ENCODE results near the gene IL10RB.
"Not testable (repeated sequence)": the region's sequence is repeated elsewhere in the genome, so short reads cannot be mapped to it uniquely, and the experiment has no call there.

The IL10RB gene

DNA sequence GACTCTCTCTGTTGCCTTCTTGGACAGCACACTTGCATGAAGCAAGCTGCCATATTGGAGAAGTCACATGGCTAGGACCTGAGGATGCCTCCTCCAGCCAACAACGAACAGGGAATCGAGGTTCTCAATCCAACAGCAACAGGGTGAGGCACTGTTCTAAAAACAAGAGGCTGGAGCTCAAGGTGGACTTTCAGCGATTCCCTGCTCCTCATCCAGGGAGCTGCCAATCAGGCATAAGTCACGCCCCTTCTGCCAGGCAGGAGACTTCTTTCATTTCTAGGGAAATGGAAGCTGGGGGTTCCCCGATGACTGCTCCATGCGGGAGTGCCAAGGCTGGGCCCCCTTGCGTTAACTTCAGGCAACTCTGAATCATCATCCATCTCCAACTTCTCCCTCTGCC is 35.9 kb downstream of the IL10RB start:
- DNase-seq (ENCODE audit: low spot score): no peak

DNA sequence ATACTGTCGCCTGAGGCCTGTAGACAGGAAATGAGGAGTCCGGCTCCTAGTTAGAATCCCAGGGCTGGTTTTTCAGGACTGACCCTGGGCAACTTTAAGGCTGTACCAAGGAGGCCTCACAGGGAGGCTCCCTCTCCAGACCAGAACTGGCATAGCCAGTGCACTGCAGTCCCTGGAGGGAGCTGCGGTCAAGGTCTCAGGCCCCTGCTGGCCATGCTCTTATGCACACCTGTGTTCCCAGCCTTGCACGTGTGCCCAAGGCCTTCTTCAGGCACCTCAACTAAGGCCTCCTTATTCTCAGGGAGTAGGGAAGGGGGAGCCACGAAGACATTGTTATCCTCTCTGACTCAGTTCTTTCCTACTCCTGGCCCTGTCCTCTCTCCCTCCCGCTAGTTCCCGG is 36.6 kb downstream of the IL10RB start:
- no peak for DNase-seq (ENCODE audit: low spot score)

DNA sequence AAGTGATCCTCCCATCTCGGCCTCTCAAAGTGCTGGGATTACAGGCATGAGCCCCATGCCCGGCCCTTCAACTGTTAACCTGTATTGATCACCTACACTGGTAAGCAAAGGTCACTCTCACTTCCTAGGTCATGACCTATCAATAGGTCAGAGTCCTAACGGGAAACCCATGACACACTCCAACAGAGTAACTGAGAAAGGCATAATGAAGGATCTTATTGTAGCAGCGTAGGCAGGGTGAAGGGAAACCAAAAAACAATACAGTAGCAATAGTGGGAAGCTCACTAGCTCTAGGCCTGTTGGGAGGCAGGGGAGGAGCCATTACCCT is 39.1 kb downstream of the IL10RB start:
- DNase-seq (ENCODE audit: low spot score): no peak

DNA sequence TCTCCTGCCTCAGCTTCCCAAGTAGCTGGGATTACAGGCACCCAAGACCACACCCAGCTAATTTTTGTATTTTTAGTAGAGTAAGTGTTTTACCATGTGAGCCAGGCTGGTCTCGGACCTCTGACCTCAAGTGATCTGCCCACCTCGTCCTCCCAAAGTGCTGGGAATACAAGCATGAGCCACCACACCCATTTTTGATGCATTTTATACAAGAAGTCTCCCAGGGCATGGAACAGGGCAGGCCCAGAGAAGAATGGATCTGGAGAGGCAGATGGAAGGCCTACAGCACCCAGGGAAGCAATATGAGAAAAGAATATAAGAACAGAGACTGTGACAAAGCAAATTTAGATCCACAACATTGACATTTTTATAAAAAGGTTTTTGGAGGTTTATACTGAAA is 39.8 kb downstream of the IL10RB start:
- DNase-seq (ENCODE audit: low spot score): no peak

DNA sequence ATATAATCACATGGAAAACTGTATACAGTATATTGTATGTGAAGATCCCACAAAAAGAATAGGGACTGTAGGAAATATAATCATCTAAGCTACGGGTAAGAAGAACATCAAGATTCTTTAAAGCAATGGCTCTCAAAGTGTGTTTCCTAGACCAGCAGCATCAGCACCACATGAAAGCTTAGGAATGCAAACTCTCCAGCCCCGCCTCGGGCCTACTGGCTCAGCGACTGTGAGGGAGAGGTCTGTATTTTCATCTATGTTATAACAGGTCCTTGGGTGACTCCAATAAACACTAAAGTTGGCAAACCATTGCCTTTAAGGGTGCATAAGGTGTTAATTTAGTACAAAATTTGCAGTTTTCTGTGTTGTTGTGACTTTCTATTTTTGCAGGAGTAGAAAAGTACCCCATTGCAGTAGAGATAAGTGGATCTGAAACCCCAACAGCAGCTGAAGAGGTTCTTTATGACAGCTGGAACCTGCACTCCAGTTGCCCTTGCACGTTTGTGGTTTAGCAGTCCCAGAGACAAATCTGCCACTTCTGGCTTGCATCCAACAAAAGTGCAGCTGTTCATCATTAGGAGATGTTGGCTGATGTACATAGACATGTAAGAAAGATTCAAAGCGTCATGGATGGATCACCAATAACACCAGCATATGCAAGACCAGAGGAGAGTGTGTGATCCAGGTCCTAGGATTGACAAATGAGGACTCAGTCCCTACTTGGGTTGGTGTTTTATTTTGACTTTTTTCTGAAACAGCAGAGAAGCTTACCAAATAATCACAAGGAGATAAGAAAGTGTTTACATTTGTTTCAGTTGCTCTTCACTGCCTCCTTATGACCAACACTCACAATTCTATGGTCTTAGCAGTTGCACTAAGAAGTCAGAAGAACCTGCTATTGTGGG is 42.7 kb downstream of the IL10RB start:
- DNase-seq (ENCODE audit: low spot score): no peak

DNA sequence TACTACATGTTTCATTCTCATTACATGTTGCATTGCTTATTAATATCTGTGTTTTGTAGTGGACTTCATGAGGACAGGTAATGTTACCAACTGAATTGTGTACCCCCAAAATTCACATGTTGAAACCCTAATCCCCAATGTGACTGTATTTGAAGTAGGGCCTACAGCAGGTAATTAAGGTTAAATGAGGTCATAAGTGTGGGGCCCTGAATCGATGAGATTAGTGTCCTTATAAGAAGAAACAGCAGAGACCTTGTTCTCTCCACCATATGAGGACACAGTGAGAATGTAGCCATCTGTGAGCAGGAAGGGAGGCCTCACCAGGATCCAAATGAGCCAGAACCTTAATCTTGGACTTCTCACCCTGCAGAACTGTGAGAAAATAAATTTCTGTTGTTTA is 43.6 kb downstream of the IL10RB start:
- no peak for DNase-seq (ENCODE audit: low spot score)

DNA sequence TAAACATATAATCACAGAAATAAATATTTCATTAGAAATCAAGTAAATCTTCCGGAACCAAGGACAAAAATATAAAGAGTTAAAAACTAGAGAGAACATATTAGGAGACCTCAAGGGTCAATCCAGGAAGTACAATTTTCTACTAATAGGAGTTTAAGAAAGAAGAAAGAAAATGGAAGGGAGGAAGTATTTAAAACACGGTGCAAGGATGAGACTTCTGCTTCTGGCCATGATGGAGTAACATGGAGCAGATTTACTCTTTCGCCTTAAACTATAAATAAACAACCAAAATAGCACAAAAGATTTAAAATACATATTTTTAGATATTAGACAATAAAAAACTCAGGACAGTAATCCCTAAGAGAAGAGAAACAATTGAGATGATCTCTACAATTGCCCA is 46.0 kb downstream of the IL10RB start:
- no peak for DNase-seq (ENCODE audit: low spot score)

DNA sequence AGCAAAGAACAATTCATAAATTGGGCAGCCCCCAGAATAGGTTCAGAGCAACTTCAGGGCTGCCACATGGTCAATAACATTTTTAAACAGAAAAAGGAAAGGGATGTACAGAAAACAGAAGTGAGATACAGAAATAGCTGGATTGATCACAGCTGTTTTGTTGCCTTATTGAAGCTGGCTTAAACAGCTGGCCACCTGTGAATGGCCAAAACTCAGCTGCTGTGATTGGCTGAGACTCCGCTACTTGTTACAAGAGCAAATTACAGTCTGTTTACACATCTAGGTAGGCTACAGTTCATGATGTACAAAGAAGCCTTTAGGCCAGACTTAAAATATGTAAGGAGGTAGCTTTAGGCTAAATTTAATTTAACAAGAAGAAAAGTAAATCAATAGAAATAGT is 47.0 kb downstream of the IL10RB start:
- DNase-seq (ENCODE audit: low spot score): no peak

DNA sequence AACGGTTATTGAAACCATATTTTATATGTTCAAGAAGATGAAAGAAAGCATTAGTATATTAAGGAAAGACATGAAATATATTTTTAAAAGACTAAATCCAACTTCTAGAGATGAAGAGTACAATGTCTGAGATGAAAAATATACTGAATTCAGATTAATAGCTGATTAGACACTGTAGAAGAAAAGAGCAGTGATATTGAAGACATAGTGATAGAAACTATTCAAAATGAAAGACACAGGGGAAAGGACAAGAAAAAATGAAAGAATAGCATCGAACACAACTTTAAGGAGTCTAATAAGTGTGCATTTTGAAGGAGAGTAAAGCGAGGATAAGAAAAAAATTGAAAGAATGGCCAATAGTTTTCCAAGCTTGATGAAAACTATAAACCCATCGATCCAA is 47.4 kb downstream of the IL10RB start:
- no peak for DNase-seq (ENCODE audit: low spot score)

DNA sequence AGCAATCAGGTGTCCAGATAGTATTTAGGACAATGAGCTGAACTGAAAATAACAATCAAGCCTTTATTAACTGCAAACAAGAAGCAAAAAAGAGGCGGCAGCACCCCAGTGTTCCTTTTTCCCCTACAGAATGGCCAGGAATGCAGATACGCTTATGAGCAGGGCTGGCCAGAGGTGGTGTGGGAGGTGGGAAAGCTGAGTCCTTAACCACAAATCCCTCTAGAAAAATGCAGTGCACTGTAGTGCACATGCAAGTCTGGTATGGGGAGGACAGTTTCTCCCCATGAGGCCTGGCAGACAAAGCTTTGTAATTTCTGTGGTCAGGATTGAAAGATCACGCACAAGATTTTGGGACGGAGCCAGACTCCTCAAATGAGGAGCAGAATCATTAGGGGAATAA is 47.9 kb downstream of the IL10RB start:
- DNase-seq (ENCODE audit: low spot score): peak; percentile 35

DNA sequence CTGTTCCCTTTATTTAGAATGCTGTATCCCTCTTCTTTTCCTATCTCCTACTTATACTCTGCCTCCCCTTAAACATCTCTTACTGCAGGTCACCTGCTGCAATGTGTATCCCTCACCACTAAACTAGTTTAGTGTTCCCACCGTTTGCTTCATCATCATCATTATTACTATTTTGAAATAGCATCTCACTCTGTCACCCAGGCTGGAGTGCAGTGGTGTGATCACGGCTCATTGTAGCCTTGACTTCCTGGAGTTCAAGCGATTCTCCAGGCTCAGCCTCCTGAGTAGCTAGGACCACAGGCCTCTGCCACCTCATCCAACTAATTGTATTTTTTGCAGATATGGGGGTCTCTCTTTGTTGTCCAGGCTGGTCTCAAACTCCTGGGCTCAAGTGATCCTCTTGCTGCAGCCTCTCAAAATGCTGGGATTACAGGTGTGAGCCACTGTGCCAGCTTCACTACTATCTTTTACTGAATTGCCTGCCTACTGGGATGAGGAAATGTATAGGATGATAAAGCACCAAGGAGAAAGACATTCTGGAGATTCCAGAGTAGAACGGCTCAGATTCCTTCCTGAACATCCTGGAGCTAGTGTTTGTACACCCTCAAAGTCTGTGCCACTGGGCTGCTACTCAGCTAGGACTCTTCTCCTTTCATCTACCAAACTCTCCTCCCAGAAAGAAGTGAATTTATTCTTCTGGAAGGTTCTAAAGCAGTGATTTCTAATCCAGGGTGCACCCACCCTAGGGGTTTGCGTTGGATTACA is 50.0 kb downstream of the IL10RB start:
- no peak for DNase-seq (ENCODE audit: low spot score)

DNA sequence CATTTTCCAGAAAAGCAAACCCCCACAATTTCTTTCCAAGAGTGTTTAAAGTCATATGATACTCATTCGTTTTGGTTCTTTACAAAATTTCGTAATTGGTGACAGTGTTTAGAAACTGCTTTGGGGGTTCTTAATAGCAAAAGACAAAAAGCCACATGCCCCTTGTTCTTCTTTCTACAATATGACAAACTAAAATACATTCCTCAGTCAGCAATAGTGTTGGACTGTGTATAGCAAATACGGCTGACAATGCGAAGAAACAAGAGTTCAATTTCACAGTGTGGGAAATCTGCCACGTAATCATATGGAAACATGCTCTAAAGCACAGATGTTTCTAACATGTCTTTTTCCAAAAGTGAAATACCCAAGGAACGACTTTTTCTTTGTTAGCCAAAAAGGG is 51.0 kb downstream of the IL10RB start:
- no peak for DNase-seq (ENCODE audit: low spot score)

DNA sequence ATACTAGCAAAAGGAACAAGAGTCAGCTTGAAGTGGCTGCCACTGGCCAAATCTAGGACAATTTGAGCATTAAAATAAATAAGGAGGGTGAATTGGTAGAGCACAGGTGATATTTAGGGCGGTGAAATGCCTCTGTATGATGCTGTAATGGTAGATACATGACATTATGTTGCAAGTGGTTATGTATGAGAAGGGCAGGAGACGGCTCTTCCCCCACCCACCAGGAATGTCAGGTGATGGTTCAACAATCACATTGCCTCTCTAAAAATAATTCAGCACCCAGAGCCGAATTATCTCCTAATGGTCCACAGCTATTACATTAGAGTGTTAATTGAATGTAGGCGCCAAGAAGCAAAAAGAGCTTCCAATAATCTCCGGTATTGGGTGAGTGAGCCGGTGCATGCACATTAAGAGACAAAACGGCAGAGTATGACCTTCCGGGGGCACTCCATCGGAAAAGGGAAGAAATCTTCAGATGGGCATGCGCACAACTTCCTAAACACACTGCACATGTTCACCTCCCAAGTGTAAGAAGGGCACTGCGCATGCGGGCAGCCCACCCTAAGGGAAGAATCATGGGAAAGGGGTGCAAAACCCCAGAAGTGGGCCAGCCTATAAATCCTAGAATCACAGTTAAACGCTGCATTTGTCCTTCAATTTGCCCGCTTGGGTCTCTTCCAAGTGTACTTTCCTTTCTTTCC is 51.8 kb downstream of the IL10RB start:
- no peak for DNase-seq (ENCODE audit: low spot score)

DNA sequence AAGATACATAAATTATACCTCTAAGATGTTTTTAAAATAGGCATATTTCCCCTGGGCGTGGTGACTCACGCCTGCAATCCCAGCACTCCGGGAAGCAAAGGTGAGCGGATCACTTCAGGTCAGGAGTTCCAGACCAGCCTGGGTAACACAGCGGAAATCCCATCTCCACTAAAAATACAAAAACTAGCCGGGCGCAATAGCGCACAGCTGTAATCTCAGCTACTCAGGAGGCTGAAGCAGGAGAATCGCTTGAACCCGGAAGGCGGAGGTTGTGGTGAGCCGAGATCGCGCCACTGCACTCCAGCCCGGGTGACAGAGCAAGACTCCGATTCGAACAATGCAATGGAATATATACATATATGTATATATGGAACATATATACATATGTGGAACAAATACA is 54.8 kb downstream of the IL10RB start:
- not testable (repeated sequence) for DNase-seq (ENCODE audit: low spot score)

DNA sequence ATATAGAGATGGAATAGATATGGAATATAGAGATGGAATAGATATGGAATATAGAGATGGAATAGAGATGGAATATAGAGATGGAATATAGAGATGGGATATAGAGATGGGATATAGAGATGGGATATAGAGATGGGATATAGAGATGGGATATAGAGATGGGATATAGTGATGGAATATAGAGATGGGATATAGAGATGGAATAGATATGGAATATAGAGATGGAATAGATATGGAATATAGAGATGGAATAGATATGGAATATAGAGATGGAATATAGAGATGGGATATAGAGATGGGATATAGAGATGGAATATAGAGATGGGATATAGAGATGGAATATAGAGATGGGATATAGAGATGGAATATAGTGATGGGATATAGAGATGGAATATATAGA is 57.4 kb downstream of the IL10RB start:
- DNase-seq (ENCODE audit: low spot score): not testable (repeated sequence)

DNA sequence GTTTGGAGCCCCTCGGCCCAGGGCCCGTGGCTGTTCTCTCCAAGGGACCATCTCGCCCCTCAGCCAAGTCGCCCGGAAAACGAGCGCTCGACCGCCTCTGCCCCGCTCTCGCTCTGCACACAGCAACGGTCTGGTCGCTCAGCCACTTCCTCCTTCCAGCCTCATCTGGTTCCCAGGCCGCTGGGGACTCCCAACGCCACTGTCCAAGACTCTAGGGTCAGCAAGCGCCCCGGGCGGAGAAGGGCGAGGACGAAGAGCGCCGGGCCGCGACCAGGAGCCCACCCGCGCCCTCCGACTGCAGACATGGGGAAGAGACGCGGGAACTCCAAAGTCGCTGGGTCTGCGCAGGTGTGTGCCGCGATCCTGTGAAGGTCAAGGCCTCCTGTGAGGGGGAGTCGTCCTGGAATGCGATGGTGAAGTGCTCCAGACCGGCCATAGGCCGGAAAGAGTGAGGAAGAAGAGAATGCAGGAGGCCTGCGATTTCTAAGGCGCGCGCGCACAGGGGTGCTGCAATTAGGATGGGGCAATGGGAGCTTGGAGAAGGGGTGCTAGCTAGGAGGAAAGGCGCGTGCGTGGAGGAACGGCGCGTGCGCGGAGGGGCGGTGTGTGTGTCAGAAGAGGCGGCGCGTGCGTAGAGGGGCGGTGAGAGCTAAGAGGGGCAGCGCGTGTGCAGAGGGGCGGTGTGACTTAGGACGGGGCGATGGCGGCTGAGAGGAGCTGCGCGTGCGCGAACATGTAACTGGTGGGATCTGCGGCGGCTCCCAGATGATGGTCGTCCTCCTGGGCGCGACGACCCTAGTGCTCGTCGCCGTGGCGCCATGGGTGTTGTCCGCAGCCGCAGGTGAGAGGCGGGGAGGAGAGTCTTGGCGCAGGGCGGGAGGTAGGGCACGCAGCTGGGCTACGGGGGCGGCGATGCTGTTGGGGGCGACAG is 58.4 kb downstream of the IL10RB start, which contains the start of gene IFNAR1:
TSS of gene IFNAR1 (plus strand) at position 680 of the 931 bp plus-strand sequence. CDS start at position 766, 86 bp downstream.
- DNase-seq (ENCODE audit: low spot score): peak; percentile 100

DNA sequence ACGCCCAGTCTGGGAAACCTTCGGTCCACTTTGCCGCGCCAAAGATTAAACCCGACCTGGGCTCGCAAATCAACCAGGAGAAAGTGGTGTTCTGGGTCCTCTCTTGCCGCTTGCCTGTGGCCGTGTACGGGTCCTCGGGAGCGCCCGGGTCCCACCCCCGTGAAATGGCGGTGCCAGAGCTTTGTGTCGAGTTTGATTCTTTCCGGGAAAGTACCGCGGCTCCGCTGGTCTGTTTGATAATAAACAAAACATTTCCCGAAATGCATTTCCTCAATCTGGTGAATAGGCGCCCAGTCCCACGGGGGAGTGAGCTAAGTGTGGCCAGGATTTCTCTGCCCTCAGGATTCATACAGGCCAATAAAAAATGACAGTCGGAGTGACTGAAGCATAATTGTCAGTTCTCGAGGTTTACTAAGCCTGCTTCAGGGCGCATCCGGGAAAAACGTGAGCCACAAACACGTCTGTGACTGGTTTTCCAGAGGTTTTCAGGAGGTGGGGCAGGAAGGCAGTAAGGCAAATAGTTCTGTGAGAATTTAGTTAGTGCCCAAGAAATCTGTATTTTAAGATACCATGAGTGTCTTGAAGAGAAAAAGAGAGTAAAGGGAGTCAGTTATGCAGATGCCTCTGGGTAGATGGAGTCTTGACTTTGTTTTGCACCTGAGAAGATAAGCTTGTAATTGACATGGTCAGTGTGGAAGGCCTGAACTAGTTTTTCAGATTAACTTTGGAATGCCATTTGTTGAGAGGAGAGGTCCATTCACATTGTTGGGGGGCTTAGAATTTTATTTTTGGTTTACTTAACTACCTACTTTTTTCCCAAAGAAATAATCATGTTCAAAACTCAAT is 59.3 kb downstream of the IL10RB start:
- peak; percentile 58 for DNase-seq (ENCODE audit: low spot score)

DNA sequence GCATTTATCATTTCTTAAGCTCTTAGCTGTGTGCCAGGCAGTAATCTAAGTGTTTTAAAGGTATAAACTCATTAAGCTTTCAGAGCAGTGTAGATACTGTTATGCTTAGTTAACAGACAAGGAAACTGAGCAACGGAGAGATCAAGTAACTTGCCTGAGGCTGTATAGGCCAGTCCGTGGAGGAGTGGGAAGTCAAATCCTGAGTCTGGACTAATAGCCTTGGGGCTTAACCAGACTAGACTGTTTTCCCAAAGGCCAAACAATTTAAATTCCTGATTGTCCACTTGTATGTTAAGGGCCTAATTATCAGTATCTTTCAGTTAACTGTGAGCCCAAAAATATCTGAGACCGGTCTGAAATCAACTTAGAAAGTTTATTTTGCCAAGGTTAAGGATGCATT is 61.2 kb downstream of the IL10RB start:
- DNase-seq (ENCODE audit: low spot score): no peak

DNA sequence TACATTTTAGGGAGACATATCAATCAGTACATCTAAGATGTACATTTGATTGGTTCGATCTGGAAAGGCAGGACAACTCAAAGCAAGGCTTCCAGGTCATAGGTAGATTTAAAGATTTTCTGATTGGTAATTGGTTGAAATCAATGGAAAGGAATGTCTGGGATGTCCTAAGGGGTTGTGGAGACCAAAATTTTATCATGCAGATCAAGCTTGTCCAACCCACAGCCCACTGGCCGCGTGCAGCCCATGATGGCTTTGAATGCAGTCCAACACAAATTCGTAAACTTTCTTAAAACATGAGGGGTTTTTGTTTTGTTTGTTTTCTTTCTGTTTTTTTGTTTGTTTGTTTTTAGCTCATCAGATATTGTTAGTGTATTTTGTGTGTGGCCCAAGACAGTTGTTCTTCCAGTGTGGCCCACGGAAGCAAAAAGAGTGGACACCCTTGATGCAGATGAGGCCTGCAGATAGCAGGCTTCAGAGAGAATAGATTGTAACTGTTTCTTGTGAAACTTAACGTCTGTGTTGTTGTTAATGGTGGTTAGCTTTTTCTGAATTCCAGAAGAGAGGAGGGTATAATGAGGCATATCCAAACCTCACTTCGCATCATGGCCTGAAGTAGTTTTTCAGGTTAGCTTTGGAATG is 61.7 kb downstream of the IL10RB start:
- DNase-seq (ENCODE audit: low spot score): no peak

DNA sequence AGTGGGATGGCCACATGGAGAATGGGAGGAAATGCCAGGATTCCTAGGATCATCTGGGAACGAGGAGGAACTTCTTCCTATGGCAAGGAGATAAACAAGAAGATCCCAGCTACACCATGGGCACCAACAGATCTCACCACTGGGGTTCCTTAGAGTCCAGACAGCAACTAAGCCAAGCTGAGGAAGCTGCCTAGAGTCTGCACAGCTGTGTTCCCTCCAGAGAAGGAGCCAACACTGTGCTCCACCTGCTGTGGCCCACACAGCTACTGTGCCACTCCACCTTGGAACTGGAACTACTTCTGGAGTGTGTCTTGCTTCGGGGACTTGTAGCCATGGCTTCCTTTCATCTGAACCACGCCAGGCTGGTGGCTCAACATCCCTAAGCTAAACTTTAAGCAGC is 64.6 kb downstream of the IL10RB start:
- DNase-seq (ENCODE audit: low spot score): no peak

All from AG20443 (cell line).